Suprapubic skin (tissue), 4 donors: ENCODE measurements around the gene ADAMTS17. TPM values are rescaled to one million over a fixed set of nuclear protein-coding genes. Genes with fewer than 3 reads are reported as not detected.

ENCODE experiments used
- DNase-seq, 2 donors: peaks; one replicate each; pipeline ENCODE4 v3.0.0-alpha.2; 2019; ENCODE audit warnings: low spot score in 2 of 2
- H3K27ac ChIP-seq: fragments of 200-600 bp; sonication (generic); one replicate; pipeline ENCODE4 v1.5.1; 2019
- H3K27me3 ChIP-seq: fragments of 200-600 bp; sonication (generic); one replicate; pipeline ENCODE4 v1.5.1; 2019
- H3K36me3 ChIP-seq: fragments of 200-600 bp; sonication (generic); one replicate; pipeline ENCODE4 v1.5.1; 2019
- H3K4me1 ChIP-seq: fragments of 200-600 bp; sonication (generic); one replicate; pipeline ENCODE4 v1.5.1; 2019
- H3K4me3 ChIP-seq: fragments of 200-600 bp; sonication (generic); one replicate; pipeline ENCODE4 v1.5.1; 2019; ENCODE audit warnings: mild to moderate bottlenecking
- H3K9me3 ChIP-seq: fragments of 200-600 bp; sonication (generic); one replicate; pipeline ENCODE4 v1.5.1; 2019
- CTCF ChIP-seq, 2 donors: fragments of 200-600 bp in 1 of 2; fragments of 450-650 bp in 1 of 2; sonication (generic) in 1 of 2; IDR thresholded peaks; one replicate each; pipeline ENCODE4 v1.5.1; 2016 to 2019; ENCODE audit warnings: antibody characterized with exemption in 2 of 2, mild to moderate bottlenecking in 1 of 2, moderate library complexity in 1 of 2
- EP300 ChIP-seq: sonication (generic); formaldehyde crosslinking; IDR thresholded peaks from one replicate; pipeline ENCODE4 v1.6.1; 2017; ENCODE audit warnings: antibody characterized with exemption
- POLR2A ChIP-seq, 2 donors: fragments of 450-650 bp; IDR thresholded peaks; one replicate each; pipeline ENCODE4 v1.6.1; 2017; ENCODE audit warnings: antibody characterized with exemption in 2 of 2, mild to moderate bottlenecking in 2 of 2, moderate library complexity in 2 of 2
- POLR2AphosphoS5 ChIP-seq, 3 donors: sonication (generic); formaldehyde crosslinking; IDR thresholded peaks; one replicate each; pipeline ENCODE4 v1.6.1; 2017; ENCODE audit warnings: antibody characterized with exemption in 3 of 3
- WGBS: methylation state at CpG from one replicate; pipeline ENCODE4 v1.1.5; 2018; 5-methylcytosine and 5-hydroxymethylcytosine counted together
- total RNA-seq, 4 donors: library from RNA; depleted of rRNA; stranded (reverse); fragments of >200 nt; gene quantifications; one replicate each; pipeline ENCODE4 v1.1.0, GENCODE V29; 2016

ADAMTS17 gene
- total RNA-seq, 4 donors from 2014 or later = 4.2 to 12.3 (median 6.3) TPM

- H3K4me3 ChIP-seq = no peak overlapping the region
- peak; percentile 44 to 72 for DNase-seq
- 60% methylated on average over 10 of the region's 12 CpGs for WGBS
- TF ChIP-seq CTCF (IDR thresholded peaks at IDR 0.05) (peak in 1 of 2 donors; percentile 16), POLR2AphosphoS5 (IDR thresholded peaks at IDR 0.05) (no peak)
- peaks cover 19% of the 10 kb centered on the region for H3K27me3 ChIP-seq
- H3K27ac ChIP-seq = no peak overlapping the region
- peaks cover 4% of the 10 kb centered on the region for H3K4me1 ChIP-seq
- no peaks in the 10 kb centered on the region for H3K9me3 ChIP-seq
- no peaks in the 10 kb centered on the region for H3K36me3 ChIP-seq
Measured at GRCh38 chr15:99961011-99961441, 380.7 kb downstream of the ADAMTS17 start.

GRCh38 chr15:99959326-99959725 lies 382.4 kb downstream of the ADAMTS17 start:
- no peak for TF ChIP-seq POLR2A (IDR thresholded peaks at IDR 0.05)
- no peak for TF ChIP-seq POLR2AphosphoS5 (IDR thresholded peaks at IDR 0.05)
- no peak for TF ChIP-seq EP300
- TF ChIP-seq CTCF (IDR thresholded peaks at IDR 0.05) = no peak
- Histone ChIP-seq H3K4me3 (no peak overlapping the region), H3K27me3 (peaks cover 19% of the 10 kb centered on the region), H3K27ac (no peak overlapping the region), H3K4me1 (peaks cover 21% of the 10 kb centered on the region), H3K36me3 (no peaks in the 10 kb centered on the region), H3K9me3 (no peaks in the 10 kb centered on the region)
- WGBS = 64% methylated on average over 6 of the region's 6 CpGs
- no peak for DNase-seq

GRCh38 chr15:99958426-99959097 lies 383.2 kb downstream of the ADAMTS17 start:
- 61% methylated on average over 7 of the region's 7 CpGs for whole genome bisulfite sequencing
- no peak overlapping the region for H3K4me3 ChIP-seq
- H3K27ac ChIP-seq = no peak overlapping the region
- no peak for TF ChIP-seq POLR2A (IDR thresholded peaks at IDR 0.05)
- TF ChIP-seq CTCF (IDR thresholded peaks at IDR 0.05) = no peak
- no peak for TF ChIP-seq EP300
- TF ChIP-seq POLR2AphosphoS5 (IDR thresholded peaks at IDR 0.05) = no peak
- DNase-seq = peak in 1 of 2 donors; percentile 19
- H3K36me3 ChIP-seq = no peaks in the 10 kb centered on the region
- H3K4me1 ChIP-seq = peaks cover 26% of the 10 kb centered on the region
- peaks cover 19% of the 10 kb centered on the region for H3K27me3 ChIP-seq
- no peaks in the 10 kb centered on the region for H3K9me3 ChIP-seq

GRCh38 chr15:99957642-99958013 lies 384.1 kb downstream of the ADAMTS17 start:
- Histone ChIP-seq H3K4me1 (peaks cover 26% of the 10 kb centered on the region), H3K9me3 (no peaks in the 10 kb centered on the region), H3K27ac (no peak overlapping the region), H3K36me3 (no peaks in the 10 kb centered on the region), H3K27me3 (peaks cover 19% of the 10 kb centered on the region), H3K4me3 (no peak overlapping the region)
- TF ChIP-seq CTCF (IDR thresholded peaks at IDR 0.05) = no peak
- TF ChIP-seq POLR2AphosphoS5 (IDR thresholded peaks at IDR 0.05) = no peak
- TF ChIP-seq EP300 = no peak
- no peak for TF ChIP-seq POLR2A (IDR thresholded peaks at IDR 0.05)
- DNase-seq = no peak
- 91% methylated on average over 2 of the region's 2 CpGs for WGBS

GRCh38 chr15:99956820-99957641 lies 384.7 kb downstream of the ADAMTS17 start:
- H3K9me3 ChIP-seq = no peaks in the 10 kb centered on the region
- H3K27ac ChIP-seq = no peak overlapping the region
- no peak overlapping the region for H3K4me3 ChIP-seq
- whole genome bisulfite sequencing = 96% methylated on average over 19 of the region's 19 CpGs
- peaks cover 26% of the 10 kb centered on the region for H3K4me1 ChIP-seq
- H3K36me3 ChIP-seq = no peaks in the 10 kb centered on the region
- DNase-seq = peak in 1 of 2 donors; percentile 28
- H3K27me3 ChIP-seq = peaks cover 19% of the 10 kb centered on the region
- no peak for TF ChIP-seq CTCF (IDR thresholded peaks at IDR 0.05)
- no peak for TF ChIP-seq EP300
- no peak for TF ChIP-seq POLR2AphosphoS5 (IDR thresholded peaks at IDR 0.05)
- TF ChIP-seq POLR2A (IDR thresholded peaks at IDR 0.05) = no peak
